Endothelial cell of umbilical vein (primary cell): Measurements from ENCODE around the gene PLB1. TPM values are rescaled to one million over a fixed set of nuclear protein-coding genes. Genes with fewer than 3 reads are reported as not detected.

Source experiments
- BruUV-seq: library from RNA; stranded (reverse); fragments of 400-500 nt; replicated peaks from 2 replicates; lab custom pipeline; 2021; lab: Mats Ljungman, UMichigan
- CTCF ChIA-PET: fragments of 300-600, 350-600 bp; sonication (Branson Sonifier 250); formaldehyde crosslinking; loops from one replicate; lab custom pipeline; 2021; ENCODE audit warnings: antibody characterized with exemption, inconsistent platforms; lab: Charles Lee
- POLR2A ChIA-PET: fragments of 300-600, 350-600 bp; sonication (Branson Sonifier 250); formaldehyde crosslinking; loops from one replicate; lab custom pipeline; 2021; ENCODE audit warnings: antibody characterized with exemption, inconsistent platforms; lab: Charles Lee
- DNase-seq: peaks from one replicate; pipeline ENCODE4 v3.0.0-alpha.2; 2011; ENCODE audit warnings: low read depth, low spot score
- FAIRE-seq: peaks from 2 replicates; lab custom pipeline; 2011; peaks lifted over from hg19 to GRCh38; lab: Jason Lieb, UNC
- H2AFZ ChIP-seq: 2 replicates; pipeline ENCODE4 v1.6.0; 2012; ENCODE audit warnings: low read depth, low read length, control low read depth, inconsistent platforms
- H3K27ac ChIP-seq: 2 replicates; pipeline ENCODE4 v1.5.1; 2011; ENCODE audit warnings: low read depth, mild to moderate bottlenecking, control low read depth, low read length, moderate library complexity; ENCODE audit not compliant: insufficient read depth
- H3K27me3 ChIP-seq, 2 experiments: 2 replicates each; pipeline versions ENCODE4 v1.6.0 to v1.6.1; 2011; ENCODE audit warnings: low read length in 2 of 2, mixed read lengths in 1 of 2; ENCODE audit not compliant: control insufficient read depth in 2 of 2, insufficient read depth in 2 of 2
- H3K36me3 ChIP-seq, 2 experiments: 2 replicates in 1 of 2; 3 replicates in 1 of 2; pipeline ENCODE4 v1.5.1; 2011; ENCODE audit warnings: low read length in 2 of 2, mild to moderate bottlenecking in 1 of 2, moderate library complexity in 1 of 2; ENCODE audit not compliant: control insufficient read depth in 2 of 2, insufficient read depth in 2 of 2; ENCODE audit errors: extremely low read depth in 1 of 2
- H3K4me1 ChIP-seq: 3 replicates; pipeline ENCODE4 v1.5.1; 2011; ENCODE audit warnings: mild to moderate bottlenecking, low read length; ENCODE audit not compliant: control insufficient read depth, insufficient read depth; ENCODE audit errors: extremely low read depth
- H3K4me2 ChIP-seq: 2 replicates; pipeline ENCODE4 v1.6.1; 2011; ENCODE audit warnings: low read length, control low read depth, mixed read lengths; ENCODE audit not compliant: insufficient read depth
- H3K4me3 ChIP-seq, 3 experiments: fragments of 200-600 bp in 1 of 3; sonication (generic), shearing (Covaris generic) in 1 of 3; replicated peaks in 1 of 3; 2 replicates each; pipeline ENCODE4 v1.5.1; 2011 to 2016; ENCODE audit warnings: control low read depth in 3 of 3, low read length in 3 of 3, mild to moderate bottlenecking in 2 of 3, inconsistent platforms in 1 of 3, low read depth in 1 of 3, moderate library complexity in 1 of 3; ENCODE audit not compliant: insufficient read depth in 1 of 3
- H3K79me2 ChIP-seq: 2 replicates; pipeline ENCODE4 v1.6.0; 2012; ENCODE audit warnings: low read length, inconsistent platforms; ENCODE audit not compliant: control insufficient read depth, insufficient read depth
- H3K9ac ChIP-seq: replicated peaks from 2 replicates; pipeline ENCODE3; 2011; ENCODE audit warnings: low read length, control low read depth; ENCODE audit not compliant: insufficient read depth; ENCODE audit errors: extremely low read depth
- H3K9me1 ChIP-seq: replicated peaks from 3 replicates; pipeline ENCODE4 v1.6.0; 2011; ENCODE audit warnings: mild to moderate bottlenecking, low read length; ENCODE audit not compliant: control insufficient read depth, insufficient read depth; ENCODE audit errors: extremely low read depth
- H3K9me3 ChIP-seq: replicated peaks from 2 replicates; pipeline ENCODE4 v1.5.1; 2012; ENCODE audit warnings: low read length, inconsistent platforms; ENCODE audit not compliant: control insufficient read depth, insufficient read depth
- H4K20me1 ChIP-seq: replicated peaks from 2 replicates; pipeline ENCODE3; 2011; ENCODE audit warnings: mild to moderate bottlenecking, low read length; ENCODE audit not compliant: control insufficient read depth, insufficient read depth; ENCODE audit errors: extremely low read depth
- CTCF ChIP-seq, 2 donors: IDR thresholded peaks; 1 replicate in 1 of 2; 2 replicates in 1 of 2; pipeline ENCODE4 v1.5.1; 2011; ENCODE audit warnings: low read length in 2 of 2, mild to moderate bottlenecking in 2 of 2, moderate library complexity in 2 of 2, control low read depth in 1 of 2, inconsistent platforms in 1 of 2, low read depth in 1 of 2; ENCODE audit not compliant: insufficient read depth in 1 of 2; ENCODE audit errors: extremely low read depth in 1 of 2
- EZH2 ChIP-seq: IDR thresholded peaks from 2 replicates; pipeline ENCODE4 v1.6.1; 2012; ENCODE audit warnings: borderline replicate concordance, low read depth, mild to moderate bottlenecking, moderate library complexity, low read length, inconsistent platforms; ENCODE audit not compliant: severe bottlenecking
- FOS ChIP-seq: IDR thresholded peaks from 2 replicates; pipeline ENCODE4 v1.6.1; 2011; ENCODE audit warnings: mild to moderate bottlenecking, low read length, moderate library complexity, borderline replicate concordance; ENCODE audit not compliant: insufficient read depth
- GATA2 ChIP-seq: IDR thresholded peaks from 2 replicates; pipeline ENCODE4 v1.7.0; 2011; ENCODE audit warnings: low read depth, mild to moderate bottlenecking, moderate library complexity, mixed read lengths, low read length; ENCODE audit not compliant: insufficient read length, insufficient read depth
- JUN ChIP-seq: IDR thresholded peaks from 2 replicates; pipeline ENCODE4 v1.6.1; 2011; ENCODE audit warnings: borderline replicate concordance, low read depth; ENCODE audit not compliant: insufficient read length, insufficient read depth
- MAX ChIP-seq: IDR thresholded peaks from 2 replicates; pipeline ENCODE4 v1.6.1; 2011; ENCODE audit not compliant: insufficient read depth, insufficient read length
- MYC ChIP-seq: IDR thresholded peaks from one replicate; pipeline ENCODE4 v1.6.1; 2011; ENCODE audit warnings: mild to moderate bottlenecking, low read depth, low read length
- POLR2A ChIP-seq: IDR thresholded peaks from 2 replicates; pipeline ENCODE4 v1.6.1; 2012; ENCODE audit warnings: low read depth, mild to moderate bottlenecking, control low read depth, low read length
- POLR2AphosphoS5 ChIP-seq: IDR thresholded peaks from 2 replicates; pipeline ENCODE4 v1.6.1; 2012; ENCODE audit warnings: low read depth, mild to moderate bottlenecking, control low read depth, low read length, moderate library complexity; ENCODE audit not compliant: insufficient read depth
- dilution Hi-C: fragments of 300-500 bp; cut with MboI; formaldehyde crosslinking; loops from one replicate; pipeline ENCODE4 v1.15.0; 2019; ENCODE audit warnings: low sequenced_read_pairs; ENCODE audit not compliant: extremely low pct_ligation_motif_present
- intact Hi-C: fragments of 100-400 bp; cut with micrococcal nuclease; formaldehyde crosslinking; loops from one replicate; pipeline ENCODE4 v1.10.0; 2022
- polyA plus RNA-seq, 4 experiments: library from polyadenylated mRNA; depleted of rRNA in 3 of 4; stranded (reverse) in 3 of 4; unstranded in 1 of 4; fragments of >200 nt; gene quantifications; 2 replicates each; pipeline versions ENCODE4 v1.2.1 to v1.2.3, GENCODE V29; 2011 to 2012; ENCODE audit warnings: missing spikeins in 1 of 4
- total RNA-seq: library from RNA; stranded (reverse); gene quantifications from 2 replicates; pipeline ENCODE4 v1.2.3, GENCODE V29; 2021

Gene PLB1
- total and polyA plus RNA-seq, 2 donors (not counting 3 experiments of a cell fraction or from before 2014, with no cell fraction given) = 0.75 to 0.80 TPM

- Histone ChIP-seq H3K27ac (no peak overlapping the region), H2AFZ (no peak overlapping the region), H3K4me1 (no peaks in the 10 kb centered on the region), H3K9ac (no peak overlapping the region), H3K79me2 (no peaks in the 10 kb centered on the region), H3K4me3 (no peak overlapping the region), H3K9me3 (no peaks in the 10 kb centered on the region), H4K20me1 (no peaks in the 10 kb centered on the region), H3K36me3 (no peaks in the 10 kb centered on the region), H3K4me2 (no peak overlapping the region), H3K27me3 (peaks cover 0 to 4% of the 10 kb centered on the region in 2 experiments), H3K9me1 (no peaks in the 10 kb centered on the region)
- FAIRE-seq (no peak), DNase-seq (no peak)
- BruUV-seq = no TSS peak
- dilution Hi-C loops = no loop called here
- CTCF ChIA-PET = no interaction called here
- intact Hi-C loops = no loop called here
- POLR2A ChIA-PET = no interaction called here
- TF ChIP-seq POLR2AphosphoS5 (no peak), GATA2 (no peak), FOS (no peak), EZH2 (no peak), MAX (no peak), JUN (no peak), POLR2A (no peak), MYC (no peak), CTCF (IDR thresholded peaks at IDR 0.05; ENCODE audit: extremely low read depth in 1 of 2, insufficient read depth in 1 of 2, low read depth in 1 of 2, low read length in 2 of 2) (no peak)
Observed at GRCh38 chr2:28487258-28487657, 8.6 kb upstream of the PLB1 start.
